ENCODE measurements around the gene AHRR.
"Not testable (repeated sequence)": the region's sequence is repeated elsewhere in the genome, so short reads cannot be mapped to it uniquely, and the experiment has no call there.

- not testable (repeated sequence) for TF ChIP-seq CTCF (conservative IDR thresholded peaks at IDR 0.05; ENCODE audit: low read depth in 2 of 2); POLR2AphosphoS5 (IDR thresholded peaks at IDR 0.05; ENCODE audit: low read depth); ETS1 (IDR thresholded peaks at IDR 0.05); EZH2 (IDR thresholded peaks at IDR 0.05; ENCODE audit: low read depth, unreplicated experiment)
Observed at GRCh38 chr5:297991-298736, 23.4 kb upstream of the AHRR start.
